PC-3 (cell line): ENCODE measurements around the gene DCUN1D4. TPM values are rescaled to one million over a fixed set of nuclear protein-coding genes. Genes with fewer than 3 reads are reported as not detected.

Source experiments
- ATAC-seq: fragments of 200-7000 bp; cut with Tn5 transposase; 2 replicates; pipeline ENCODE4 v1.9.1; 2020; ENCODE audit warnings: mild to moderate bottlenecking, moderate library complexity
- BruUV-seq: library from RNA; stranded (reverse); fragments of 400-500 nt; replicated peaks from 2 replicates; lab custom pipeline; 2021; lab: Mats Ljungman, UMichigan
- CTCF ChIA-PET: fragments of 300-600 bp; sonication (Branson Sonifier 250); formaldehyde crosslinking; loops from one replicate; lab custom pipeline; 2022; ENCODE audit warnings: antibody characterized with exemption; lab: Charles Lee
- POLR2A ChIA-PET: fragments of 300-600 bp; sonication (Branson Sonifier 250); formaldehyde crosslinking; loops from one replicate; lab custom pipeline; 2022; ENCODE audit warnings: antibody characterized with exemption; ENCODE audit not compliant: unreplicated experiment; lab: Charles Lee
- DNase-seq: peaks from one replicate; pipeline ENCODE4 v3.0.0-alpha.2; 2015
- H2AFZ ChIP-seq: fragments of 300-600 bp; sonication (generic); 2 replicates; pipeline ENCODE4 v1.6.0; 2016; ENCODE audit warnings: antibody characterized with exemption, low read length
- H3F3A ChIP-seq: fragments of 300-600 bp; sonication (generic); one replicate; pipeline ENCODE4 v1.6.0; 2017; ENCODE audit warnings: antibody characterized with exemption, low read length, control low read depth, mild to moderate bottlenecking; ENCODE audit not compliant: unreplicated experiment
- H3K27ac ChIP-seq: fragments of 300-600 bp; sonication (generic); 2 replicates; pipeline ENCODE4 v1.5.1; 2016; ENCODE audit warnings: mild to moderate bottlenecking, low read length
- H3K27me3 ChIP-seq: fragments of 300-600 bp; sonication (generic); 2 replicates; pipeline ENCODE4 v1.6.1; 2016; ENCODE audit warnings: low read length, mixed read lengths
- H3K36me3 ChIP-seq: fragments of 300-600 bp; sonication (generic); 2 replicates; pipeline ENCODE4 v1.6.1; 2016; ENCODE audit warnings: low read depth, mixed run types, low read length, mixed read lengths
- H3K4me1 ChIP-seq: fragments of 300-600 bp; sonication (generic); 2 replicates; pipeline ENCODE4 v1.5.1; 2016; ENCODE audit warnings: low read length; ENCODE audit not compliant: insufficient read depth
- H3K4me2 ChIP-seq: fragments of 300-600 bp; sonication (generic); 2 replicates; pipeline ENCODE4 v1.6.0; 2016; ENCODE audit warnings: low read length
- H3K4me3 ChIP-seq: fragments of 300-600 bp; sonication (generic); 2 replicates; pipeline ENCODE4 v1.5.1; 2016; ENCODE audit warnings: mild to moderate bottlenecking, low read length, mixed read lengths
- H3K79me2 ChIP-seq: fragments of 300-600 bp; sonication (generic); 2 replicates; pipeline ENCODE4 v1.6.1; 2017; ENCODE audit warnings: low read length, mixed read lengths
- H3K9ac ChIP-seq: fragments of 300-600 bp; sonication (generic); 2 replicates; pipeline ENCODE4 v1.6.0; 2016; ENCODE audit warnings: mild to moderate bottlenecking, low read length
- H3K9me2 ChIP-seq: fragments of 300-600 bp; sonication (generic); replicated peaks from 2 replicates; pipeline ENCODE4 v1.6.1; 2016; ENCODE audit warnings: mixed run types, low read length, mixed read lengths
- H3K9me3 ChIP-seq: fragments of 300-600 bp; sonication (generic); 2 replicates; pipeline ENCODE4 v1.6.1; 2016; ENCODE audit warnings: low read length, mixed read lengths
- H4K20me1 ChIP-seq: fragments of 300-600 bp; sonication (generic); 2 replicates; pipeline ENCODE4 v1.6.1; 2016; ENCODE audit warnings: low read length, mixed read lengths
- CTCF ChIP-seq: fragments of 300-600 bp; sonication (generic); conservative IDR thresholded peaks from 2 replicates; pipeline ENCODE4 v1.5.1; 2017; ENCODE audit warnings: antibody characterized with exemption, low read depth, mild to moderate bottlenecking, low read length
- EZH2 ChIP-seq: fragments of 300-600 bp; sonication (generic); IDR thresholded peaks from one replicate; pipeline ENCODE4 v1.6.1; 2017; ENCODE audit warnings: antibody characterized with exemption, mild to moderate bottlenecking, low read length; ENCODE audit not compliant: unreplicated experiment
- EZH2phosphoT487 ChIP-seq: fragments of 300-600 bp; sonication (generic); IDR thresholded peaks from 2 replicates; pipeline ENCODE4 v1.6.1; 2018; ENCODE audit warnings: mild to moderate bottlenecking, antibody characterized with exemption, low read length, borderline replicate concordance
- intact Hi-C: fragments of 100-400 bp; cut with micrococcal nuclease; formaldehyde crosslinking; loops from 2 replicates; pipeline ENCODE4 v1.9.0; 2023
- total RNA-seq: library from RNA; depleted of rRNA; stranded (reverse); fragments of >200 nt; gene quantifications from 2 replicates; pipeline ENCODE4 v1.2.3, GENCODE V29; 2014; rRNA removed

The DCUN1D4 gene
- total RNA-seq, 1 experiment from 2014 or later, result 44.8 TPM

GRCh38 chr4:51965862-51966261 lies 122.9 kb downstream of the DCUN1D4 start:
- Histone ChIP-seq H3K9me2 (no peaks in the 10 kb centered on the region), H4K20me1 (no peaks in the 10 kb centered on the region), H3F3A (no peaks in the 10 kb centered on the region), H3K36me3 (no peaks in the 10 kb centered on the region), H3K9ac (no peak overlapping the region), H2AFZ (no peak overlapping the region), H3K79me2 (no peaks in the 10 kb centered on the region), H3K27ac (no peak overlapping the region), H3K9me3 (no peaks in the 10 kb centered on the region), H3K4me3 (no peak overlapping the region), H3K4me2 (no peak overlapping the region), H3K27me3 (no peaks in the 10 kb centered on the region), H3K4me1 (no peaks in the 10 kb centered on the region)
- no TSS peak for BruUV-seq
- ChIA-PET POLR2A (no interaction called here), CTCF (no interaction called here)
- DNase-seq (no peak), ATAC-seq (no peak)
- intact Hi-C loops, result no loop called here
- TF ChIP-seq EZH2 (no peak), EZH2phosphoT487 (no peak), CTCF (no peak)

Other genes starting within 250 kb of the DCUN1D4 start
- gene LRRC66, start 177.2 kb downstream of the DCUN1D4 start, total RNA-seq, result 0.58 and 1.1 TPM in 2 replicates
- 17.3 and 17.7 TPM in 2 replicates for gene SGCB, start 195.1 kb downstream of the DCUN1D4 start, total RNA-seq
- not detected in 2 replicates for gene SPATA18, start 208.2 kb downstream of the DCUN1D4 start, total RNA-seq